HL-60/S4 treated with retinoic acid at 250 ng/mL for 4 days and 3 days (cell line): ENCODE measurements around the gene GRK2.

Experiments
- in situ Hi-C: fragments of 300-500 bp; cut with MboI; formaldehyde crosslinking; loops from 2 replicates; pipeline ENCODE4 v1.7.0; 2022; ENCODE audit warnings: low sequenced_read_pairs

GRK2 gene

GRCh38 chr11:67266449-67267187 lies at the start of gene GRK2:
TSS of gene GRK2 (plus strand) at chr11:67266473. CDS start at chr11:67266700, 227 bp downstream.
- in situ Hi-C loops, result loop anchor here (10.0 kb wide), 2 partner anchors 48 to 118 kb away; no protein-coding TSS in a partner anchor

GRCh38 chr11:67227726-67228125 lies 38.5 kb upstream of the GRK2 start:
- in situ Hi-C loops, result no loop called here

- in situ Hi-C loops, result loop anchor here (10.0 kb wide), 1 partner anchor 146 kb away; no protein-coding TSS in a partner anchor
Measured at GRCh38 chr11:67230406-67230805, 35.9 kb upstream of the GRK2 start.

GRCh38 chr11:67230886-67231285 lies 35.4 kb upstream of the GRK2 start:
- in situ Hi-C loops, result loop anchor here (10.0 kb wide), 1 partner anchor 146 kb away; no protein-coding TSS in a partner anchor

GRCh38 chr11:67233584-67234190 lies 32.6 kb upstream of the GRK2 start:
- in situ Hi-C loops, result loop anchor here (10.0 kb wide), 1 partner anchor 149 kb away; no protein-coding TSS in a partner anchor

GRCh38 chr11:67234571-67234970 lies 31.7 kb upstream of the GRK2 start:
- in situ Hi-C loops, result loop anchor here (10.0 kb wide), 1 partner anchor 150 kb away; no protein-coding TSS in a partner anchor

- in situ Hi-C loops, result loop anchor here (10.0 kb wide), 1 partner anchor 153 kb away; no protein-coding TSS in a partner anchor
Measured at GRCh38 chr11:67237574-67237973, 28.7 kb upstream of the GRK2 start.

- in situ Hi-C loops, result loop anchor here (10.0 kb wide), 1 partner anchor 154 kb away; no protein-coding TSS in a partner anchor
Measured at GRCh38 chr11:67238894-67239782, 27.1 kb upstream of the GRK2 start.

GRCh38 chr11:67239783-67240575 lies 26.3 kb upstream of the GRK2 start:
- in situ Hi-C loops, result loop anchor here (10.0 kb wide), 1 partner anchor 155 kb away; no protein-coding TSS in a partner anchor

GRCh38 chr11:67240576-67241389 lies 25.5 kb upstream of the GRK2 start:
- in situ Hi-C loops, result no loop called here

- in situ Hi-C loops, result no loop called here
Measured at GRCh38 chr11:67242548-67242947, 23.7 kb upstream of the GRK2 start.

GRCh38 chr11:67243051-67243450 lies 23.2 kb upstream of the GRK2 start:
- in situ Hi-C loops, result no loop called here

GRCh38 chr11:67245046-67245445 lies 21.2 kb upstream of the GRK2 start:
- in situ Hi-C loops, result no loop called here

- in situ Hi-C loops, result no loop called here
Measured at GRCh38 chr11:67247946-67248550, 18.2 kb upstream of the GRK2 start.

- in situ Hi-C loops, result no loop called here
Measured at GRCh38 chr11:67248653-67249052, 17.6 kb upstream of the GRK2 start.

GRCh38 chr11:67250059-67251043 lies 15.9 kb upstream of the GRK2 start:
- in situ Hi-C loops, result no loop called here

- in situ Hi-C loops, result no loop called here
Measured at GRCh38 chr11:67251841-67252240, 14.4 kb upstream of the GRK2 start.

GRCh38 chr11:67252831-67253239 lies 13.4 kb upstream of the GRK2 start:
- in situ Hi-C loops, result no loop called here
